Psoas muscle (tissue), 8 donors: ENCODE results near the gene TNNT3. TPM values are rescaled to one million over a fixed set of nuclear protein-coding genes. Genes with fewer than 3 reads are reported as not detected.

ENCODE experiments used
- ATAC-seq, 4 donors: fragments of 200-7000 bp; cut with Tn5 transposase; one replicate each; pipeline ENCODE4 v1.9.1; 2020; ENCODE audit warnings: moderate library complexity in 3 of 4, mild to moderate bottlenecking in 2 of 4
- DNase-seq, 2 donors: peaks; one replicate each; pipeline ENCODE4 v3.0.0-alpha.2; 2020
- H3K27ac ChIP-seq: fragments of 200-600 bp; one replicate; pipeline ENCODE4 v1.8.0; 2022
- H3K27me3 ChIP-seq, 3 donors: fragments of 200-600 bp in 1 of 3; one replicate each; pipeline versions ENCODE4 v1.6.1 to v1.8.0; 2013 to 2022; ENCODE audit warnings: low read length in 2 of 3, mild to moderate bottlenecking in 2 of 3, moderate library complexity in 1 of 3; ENCODE audit not compliant: insufficient read depth in 3 of 3
- H3K36me3 ChIP-seq, 2 donors: fragments of 200-600 bp in 1 of 2; one replicate each; pipeline versions ENCODE4 v1.6.1 to v1.8.0; 2013 to 2022; ENCODE audit warnings: low read depth in 1 of 2, mild to moderate bottlenecking in 1 of 2, moderate library complexity in 1 of 2; ENCODE audit not compliant: insufficient read depth in 1 of 2
- H3K4me1 ChIP-seq: fragments of 200-600 bp; one replicate; pipeline ENCODE4 v1.8.0; 2022
- H3K4me3 ChIP-seq: fragments of 200-600 bp; one replicate; pipeline ENCODE4 v1.8.0; 2022; ENCODE audit warnings: mild to moderate bottlenecking
- H3K9me3 ChIP-seq: fragments of 200-600 bp; one replicate; pipeline ENCODE4 v1.8.0; 2022
- CTCF ChIP-seq: fragments of 200-600 bp; IDR thresholded peaks from one replicate; pipeline ENCODE4 v1.8.0; 2022; ENCODE audit warnings: antibody characterized with exemption
- WGBS, 3 donors: extraction: QIAGEN DNeasy Blood & Tissue Kit; methylation state at CpG; one replicate each; pipeline versions ENCODE4 v1.1.6 to v1.1.7; 2013; 5-methylcytosine and 5-hydroxymethylcytosine counted together
- intact Hi-C, 2 donors: fragments of 100-400 bp; cut with DNase I; formaldehyde crosslinking; loops; one replicate each; pipeline versions ENCODE4 v1.11.0 to v1.14.2; 2022
- polyA plus RNA-seq, 3 donors: library from polyadenylated mRNA; stranded (reverse); fragments of 200-250 nt; gene quantifications; one replicate each; pipeline ENCODE4 v1.2.3, GENCODE V29; 2013
- total RNA-seq, 4 donors: library from RNA; stranded (reverse); fragmentation: NEBNext Ultra II Directional in 2 of 4; extraction: Animal tissue kit (Norgen Biotek cat#: 25700) in 2 of 4; gene quantifications; one replicate each; pipeline versions ENCODE4 v1.2.1 to v1.2.4, GENCODE V29; 2021 to 2023
- donor health status: healthy with polysubstance abuse.
- donor health status: DM: no; HTN: no; CAD: no; lungs with moderate emphysema.
- donor health status: Bipolar disorder and iron deficiency.
- donor health status: healthy.
- donor health status: DM: yes; HTN: yes; CAD: no.
- donor health status: DM: no; HTN: no; CAD: no.
- donor health status: DM: no; HTN: no; CAD: no.
- donor health status: DM: yes; HTN: yes; CAD: no.

Gene TNNT3
- total and polyA plus RNA-seq, 7 donors = 1,367 to 7,638 (median 3,289) TPM

DNA sequence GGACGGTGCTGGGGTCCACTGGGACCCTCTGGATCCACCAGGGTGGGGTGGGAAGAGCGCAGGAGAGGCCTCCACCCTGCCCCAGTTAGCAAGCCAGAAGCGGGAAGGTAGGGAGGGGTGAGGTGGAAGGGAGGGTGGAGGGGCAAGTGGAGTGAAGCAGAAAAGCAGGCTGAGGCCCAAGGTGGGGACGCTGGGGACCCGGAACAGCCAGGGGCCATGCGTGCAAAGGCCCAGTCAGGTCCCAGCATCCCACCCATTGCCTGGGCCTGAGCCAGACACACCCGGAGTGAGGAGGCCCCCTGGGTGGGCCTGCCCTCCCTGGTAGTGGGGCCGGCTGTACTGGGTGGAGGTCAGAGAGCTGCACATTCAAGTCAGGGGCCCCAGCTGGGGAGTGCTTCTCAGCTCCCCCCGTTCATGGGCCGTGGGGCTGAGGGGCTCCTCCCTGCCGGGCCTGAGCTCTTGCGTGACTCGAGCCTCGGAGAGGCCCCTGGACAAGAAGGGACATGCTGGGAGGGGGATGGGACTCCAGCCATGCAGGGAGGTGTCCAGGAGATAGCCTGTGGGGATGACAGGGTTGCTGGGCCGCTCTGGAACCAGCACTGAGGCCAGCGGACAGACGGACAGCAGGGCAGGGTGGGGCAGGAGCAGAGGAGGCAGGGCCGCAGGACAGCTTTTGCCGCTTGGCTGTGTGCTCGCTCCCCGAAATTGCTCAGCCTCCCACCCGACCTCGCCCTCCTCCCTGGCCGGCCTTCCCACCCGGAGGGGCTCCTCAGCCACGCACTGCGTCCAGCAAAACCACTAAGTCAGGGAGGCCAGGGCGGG is 7.7 kb downstream of the TNNT3 start:
- TF ChIP-seq CTCF = no peak
- intact Hi-C loops = no loop called here
- Histone ChIP-seq H3K4me3 (peak overlapping the region; percentile 7), H3K27ac (peak overlapping the region; percentile 53), H3K36me3 (peaks cover 0 to 81% of the 10 kb centered on the region in 2 donors), H3K4me1 (peaks cover 60% of the 10 kb centered on the region), H3K9me3 (no peaks in the 10 kb centered on the region), H3K27me3 (no peaks in the 10 kb centered on the region)
- WGBS, 3 donors = 43 to 61% (median 57%) methylated on average over 25 to 28 of the region's 28 CpGs
- ATAC-seq (peak; percentile 9 to 31 (median 20)), DNase-seq (peak; percentile 66 to 79)

DNA sequence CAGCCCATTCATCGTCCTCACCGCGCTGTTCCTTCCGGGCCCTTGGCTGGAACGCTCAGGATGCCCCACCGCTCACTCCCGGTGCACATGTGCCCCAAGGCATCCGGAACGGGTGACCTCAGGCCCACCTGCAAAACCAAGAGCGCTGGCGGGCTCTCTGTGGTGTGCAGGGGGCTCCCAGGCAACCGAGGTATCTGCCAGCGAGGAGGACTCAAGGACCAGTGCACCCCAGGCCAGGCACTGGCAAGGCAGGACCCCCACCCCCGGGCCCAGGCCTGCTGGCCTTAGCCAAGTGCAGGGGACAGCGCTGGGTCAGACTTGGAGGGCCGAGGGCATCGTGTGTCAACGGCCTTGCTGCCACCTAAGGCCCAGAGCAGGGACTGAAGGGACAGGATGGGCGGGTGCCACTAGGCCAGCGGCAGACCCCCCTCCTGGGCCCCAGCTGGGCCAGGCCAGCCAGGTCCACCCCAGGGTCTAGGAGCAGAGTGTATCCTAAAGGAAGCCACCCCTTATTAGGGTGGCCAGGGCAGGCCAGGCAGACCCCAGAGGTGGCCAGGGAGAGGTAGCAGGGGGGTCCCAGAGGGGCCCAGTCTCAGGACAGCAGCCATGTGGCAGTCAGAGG is 8.5 kb downstream of the TNNT3 start:
- H3K27ac ChIP-seq = peak overlapping the region; percentile 53
- ATAC-seq (peak; percentile 10 to 32 (median 20)), DNase-seq (peak in 1 of 2 donors; percentile 67)
- H3K4me3 ChIP-seq = peak overlapping the region; percentile 7
- WGBS, 3 donors = 54 to 70% (median 61%) methylated on average over 20 of the region's 20 CpGs
- peaks cover 0 to 81% of the 10 kb centered on the region in 2 donors for H3K36me3 ChIP-seq
- H3K9me3 ChIP-seq = no peaks in the 10 kb centered on the region
- peaks cover 53% of the 10 kb centered on the region for H3K4me1 ChIP-seq
- intact Hi-C loops = no loop called here
- TF ChIP-seq CTCF = no peak
- H3K27me3 ChIP-seq = no peaks in the 10 kb centered on the region

DNA sequence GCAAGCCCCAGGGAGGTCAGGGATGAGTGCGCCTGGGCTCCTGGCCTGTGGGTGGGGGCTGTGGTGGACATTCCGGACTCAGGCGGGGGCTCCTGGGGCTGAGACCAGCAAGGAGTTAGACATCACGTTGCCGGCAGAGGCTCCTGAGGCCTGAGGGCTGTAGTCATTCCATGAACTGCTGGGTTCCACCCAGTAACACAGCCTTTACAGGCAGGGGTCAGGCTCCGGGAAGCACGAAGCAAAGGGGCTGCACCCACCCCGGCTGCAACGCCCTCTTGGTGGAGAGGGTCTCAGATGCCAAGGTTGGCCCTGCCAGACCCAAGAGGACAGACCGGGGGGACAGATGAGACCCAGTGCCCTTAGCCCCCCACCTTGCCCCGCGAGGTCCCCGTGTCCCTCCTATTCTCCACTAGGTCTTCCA is 9.0 kb downstream of the TNNT3 start:
- H3K36me3 ChIP-seq = peaks cover 0 to 81% of the 10 kb centered on the region in 2 donors
- TF ChIP-seq CTCF = no peak
- ATAC-seq (peak in 2 of 4 donors; percentile 9 to 15), DNase-seq (peak in 1 of 2 donors; percentile 69)
- H3K4me3 ChIP-seq = peak overlapping the region; percentile 4
- peak overlapping the region; percentile 53 for H3K27ac ChIP-seq
- H3K4me1 ChIP-seq = peaks cover 48% of the 10 kb centered on the region
- H3K27me3 ChIP-seq = no peaks in the 10 kb centered on the region
- no peaks in the 10 kb centered on the region for H3K9me3 ChIP-seq
- WGBS, 3 donors = 68 to 77% (median 70%) methylated on average over 10 to 13 of the region's 13 CpGs
- intact Hi-C loops = no loop called here

DNA sequence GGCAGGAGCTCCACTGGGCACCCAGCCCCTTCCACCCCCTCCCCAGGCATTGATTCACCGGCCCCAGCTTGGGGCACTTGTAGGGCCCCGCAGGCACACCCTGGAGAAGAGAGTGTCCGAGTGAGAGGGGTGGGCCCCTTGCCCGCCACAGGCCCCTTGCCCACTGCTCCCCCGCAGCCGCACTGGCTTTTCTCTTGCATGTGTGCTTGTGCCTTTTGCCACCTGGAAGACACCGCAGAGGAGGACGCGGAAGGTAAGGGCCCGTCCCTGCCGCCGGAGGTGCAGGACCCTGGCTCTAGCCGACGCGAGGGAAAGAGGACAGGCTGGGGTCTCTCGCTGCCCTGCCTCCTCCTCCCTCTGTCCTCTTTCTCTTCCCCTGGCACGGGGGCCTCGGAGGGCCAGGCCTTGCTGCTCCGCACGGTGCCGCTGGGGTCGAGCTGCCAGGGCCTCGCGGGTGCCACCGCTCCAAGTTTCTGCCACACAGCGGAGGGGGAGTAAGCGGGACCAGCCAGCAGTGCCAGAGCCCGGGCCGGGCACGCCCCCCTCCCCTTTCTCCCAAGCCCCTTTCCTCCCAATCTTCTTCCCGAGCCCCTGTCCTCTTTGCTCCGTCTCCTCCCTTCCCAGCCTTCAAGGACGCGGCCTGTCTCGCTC is 9.5 kb downstream of the TNNT3 start:
- Histone ChIP-seq H3K9me3 (no peaks in the 10 kb centered on the region), H3K4me1 (peaks cover 43% of the 10 kb centered on the region), H3K36me3 (peaks cover 0 to 81% of the 10 kb centered on the region in 2 donors), H3K4me3 (peak overlapping the region; percentile 4), H3K27ac (peak overlapping the region; percentile 53), H3K27me3 (no peaks in the 10 kb centered on the region)
- TF ChIP-seq CTCF = no peak
- peak in 1 of 4 donors; percentile 1 for ATAC-seq
- WGBS, 3 donors = 71 to 88% (median 80%) methylated on average over 19 to 35 of the region's 35 CpGs
- intact Hi-C loops = no loop called here
- DNase-seq = peak in 1 of 2 donors; percentile 60
